HG03103 (cell line): ENCODE data around the gene GDPD1.
"Not testable (repeated sequence)": the region's sequence is repeated elsewhere in the genome, so short reads cannot be mapped to it uniquely, and the experiment has no call there.

Experiments used
- ATAC-seq: cut with Tn5 transposase; IDR thresholded peaks from one replicate; pipeline ENCODE4 v1.9.1; 2021; ENCODE audit warnings: low read depth; ENCODE audit not compliant: unreplicated experiment

Gene GDPD1

DNA sequence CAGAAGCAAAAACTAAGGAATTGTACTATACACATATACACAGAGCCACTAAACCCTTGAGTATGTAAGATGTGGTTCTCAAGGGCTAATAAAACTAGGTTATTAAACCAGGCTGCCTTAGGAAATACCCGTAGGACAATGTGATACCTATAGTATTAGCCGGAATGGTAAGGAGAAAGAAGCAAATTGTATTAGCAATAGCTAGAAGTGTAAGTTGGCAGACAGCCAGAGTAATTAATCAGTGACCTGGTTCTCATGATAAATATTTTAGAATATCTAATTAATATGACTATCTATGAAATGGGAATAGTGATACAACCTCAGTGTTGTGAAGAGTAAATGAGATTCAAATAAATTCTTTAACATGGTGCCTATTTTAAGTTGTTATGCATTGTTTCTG lies 18.6 kb downstream of the GDPD1 start:
- ATAC-seq = no peak

DNA sequence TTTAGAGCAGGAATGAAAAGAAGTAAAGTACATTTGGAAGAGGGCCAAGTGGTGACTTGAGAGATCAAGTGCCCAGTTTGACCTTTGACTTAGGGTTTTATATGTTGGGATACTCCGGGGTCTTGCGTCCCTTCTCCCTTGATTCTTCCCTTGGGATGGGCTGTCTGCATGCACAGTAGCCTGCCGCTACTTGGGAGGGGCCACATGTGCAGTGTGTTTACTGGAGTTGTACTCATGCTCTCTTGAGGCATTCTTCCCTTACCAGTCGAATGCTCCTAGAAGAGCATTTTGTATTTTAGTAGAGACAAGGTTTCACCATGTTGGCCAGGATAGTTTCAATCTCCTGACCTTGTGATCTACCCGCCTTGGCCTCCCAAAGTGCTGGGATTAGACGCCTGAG lies 23.8 kb downstream of the GDPD1 start:
- no peak for ATAC-seq

DNA sequence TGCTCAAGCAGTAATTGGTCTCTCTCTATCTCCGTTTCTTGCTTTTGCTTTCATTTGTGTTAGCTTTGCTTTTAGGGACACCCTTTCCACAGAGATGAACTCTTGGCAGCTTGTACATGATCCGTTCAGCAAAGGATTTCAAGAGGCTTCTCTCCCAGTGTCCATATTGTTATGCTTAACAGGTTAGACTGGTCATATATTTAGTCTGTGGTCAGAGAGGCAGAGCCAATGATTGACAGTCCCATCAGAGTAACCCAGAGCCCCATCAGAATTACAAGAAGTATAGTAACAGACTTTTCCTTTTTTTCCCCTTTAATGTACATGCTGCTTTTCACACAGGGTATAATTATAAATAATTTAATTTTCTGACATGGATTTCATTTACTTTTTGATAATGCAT lies 34.4 kb downstream of the GDPD1 start:
- ATAC-seq = no peak

DNA sequence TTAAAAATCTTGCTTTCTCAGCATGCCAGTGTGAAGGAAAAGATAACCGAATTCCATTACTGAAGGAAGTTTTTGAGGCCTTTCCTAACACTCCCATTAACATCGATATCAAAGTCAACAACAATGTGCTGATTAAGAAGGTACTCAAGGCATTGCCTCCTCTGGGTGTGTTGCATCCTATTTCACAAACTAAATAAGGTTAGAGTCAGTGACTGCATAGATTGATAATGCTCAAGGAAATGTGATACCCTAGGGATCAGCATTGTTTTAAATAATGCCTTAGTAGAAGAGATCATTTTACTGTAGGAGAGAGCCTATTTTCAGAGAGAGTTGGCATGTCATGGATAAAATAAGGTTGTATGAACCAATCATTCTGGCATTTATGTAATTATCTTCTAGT lies 36.8 kb downstream of the GDPD1 start:
- no peak for ATAC-seq

DNA sequence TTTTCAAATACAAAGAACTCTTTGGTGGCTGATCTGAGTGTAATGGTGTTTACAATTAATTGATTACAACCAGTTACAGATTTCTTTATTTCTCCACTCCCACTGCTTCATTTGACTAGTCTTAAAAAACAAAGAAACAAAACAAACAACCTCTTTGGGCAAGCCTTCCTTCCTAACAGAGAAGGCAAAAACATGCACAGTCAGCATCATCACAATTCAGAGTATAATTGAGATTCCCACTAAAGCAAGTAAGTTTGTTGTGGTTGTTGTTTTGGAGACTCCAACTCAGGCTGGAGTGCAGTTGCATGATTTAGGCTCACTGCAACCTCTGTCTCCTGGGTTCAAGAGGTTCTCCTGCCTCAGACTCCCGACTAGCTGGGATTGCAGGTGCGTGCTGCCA lies 40.4 kb downstream of the GDPD1 start:
- no peak for ATAC-seq

DNA sequence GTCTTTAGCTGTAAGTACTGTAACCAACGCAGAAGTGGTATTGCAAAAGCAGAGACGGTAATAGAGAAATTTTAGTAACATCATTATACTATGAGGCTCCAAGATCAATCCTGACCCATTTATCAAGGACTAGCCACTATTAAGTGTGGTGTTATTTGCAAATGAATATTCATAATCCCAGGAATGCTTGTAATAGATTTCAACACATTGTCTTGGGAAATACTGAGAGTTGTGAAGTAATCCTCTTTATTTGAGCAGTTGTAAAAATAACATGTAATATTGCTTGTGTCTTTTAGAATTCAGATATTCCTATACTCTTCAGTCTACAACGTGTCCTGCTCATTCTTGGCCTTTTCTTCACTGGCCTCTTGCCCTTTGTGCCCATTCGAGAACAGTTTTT lies 46.4 kb downstream of the GDPD1 start:
- no peak for ATAC-seq

DNA sequence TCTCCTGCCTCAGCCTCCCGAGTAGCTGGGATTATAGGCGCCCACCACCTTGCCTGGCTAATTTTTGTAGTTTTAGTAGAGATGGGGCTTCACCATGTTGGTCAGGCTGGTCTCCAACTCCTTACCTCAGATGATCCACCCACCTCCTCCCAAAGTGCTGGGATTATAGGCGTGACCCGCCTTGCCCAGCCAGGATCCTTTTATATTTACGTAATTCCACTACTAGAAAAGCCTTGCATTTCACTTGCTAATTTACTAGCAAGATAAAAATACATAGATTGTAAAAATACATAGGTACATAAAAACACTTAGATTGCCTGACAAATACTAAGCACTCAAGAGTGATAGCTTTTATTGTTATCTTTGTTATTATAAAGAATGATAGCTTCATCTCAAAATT lies 47.5 kb downstream of the GDPD1 start:
- ATAC-seq = no peak

DNA sequence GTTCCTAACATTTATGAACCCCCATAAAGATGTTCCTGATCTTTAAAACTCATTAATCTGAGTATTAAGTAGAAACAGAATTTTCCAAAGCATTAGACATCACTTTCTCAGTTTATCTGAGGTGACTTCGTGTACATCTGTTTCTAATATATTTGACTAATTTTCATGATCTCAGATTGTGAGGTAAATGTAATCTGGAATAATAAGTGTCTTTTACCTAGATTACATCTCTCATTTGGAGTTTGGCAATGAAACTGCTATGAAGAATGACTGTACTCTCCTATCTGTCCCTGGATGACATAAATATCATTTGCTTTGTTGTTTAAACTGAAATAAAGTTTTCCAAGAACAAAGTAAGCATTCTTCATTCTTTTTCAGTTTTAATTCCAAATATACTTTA lies 55.3 kb downstream of the GDPD1 start:
- ATAC-seq = no peak

DNA sequence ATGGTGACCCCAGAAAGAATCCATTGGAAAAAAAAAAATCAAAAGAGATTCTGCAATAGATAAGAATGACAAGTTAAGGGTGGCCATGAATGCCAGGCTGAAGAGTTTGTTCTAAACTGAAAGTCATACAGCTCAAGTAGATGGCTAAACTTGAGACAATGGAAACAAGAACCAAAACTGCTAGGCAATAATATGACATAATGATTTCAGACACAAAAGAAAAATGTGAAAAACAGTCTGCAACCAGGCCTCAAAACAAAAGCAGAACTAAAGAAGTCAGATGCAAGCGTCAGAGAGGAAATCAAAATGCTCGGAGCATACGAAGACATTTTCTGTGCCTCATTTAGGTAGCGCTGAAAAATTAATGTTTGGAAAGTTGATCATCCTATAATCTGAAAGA lies 56.7 kb downstream of the GDPD1 start:
- peak; percentile 58 for ATAC-seq

DNA sequence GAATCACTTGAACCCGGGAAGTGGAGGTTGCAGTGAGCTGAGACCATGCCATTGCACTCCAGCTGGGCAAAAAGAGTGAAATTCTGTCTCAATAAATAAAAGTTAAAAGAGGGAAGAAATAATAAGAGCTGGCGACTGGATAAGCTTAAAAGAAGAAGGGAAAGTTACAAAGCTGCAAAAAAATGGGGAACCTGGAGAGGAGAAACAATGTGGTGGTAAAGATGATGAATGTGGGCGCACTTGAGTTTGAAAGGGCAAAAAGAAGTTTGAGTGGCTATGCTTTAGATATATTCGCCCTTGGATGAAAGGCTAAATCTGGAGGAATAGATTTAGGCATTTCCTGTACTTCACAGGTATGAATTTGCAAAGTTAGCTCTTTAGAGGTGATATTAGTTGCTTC lies 58.1 kb downstream of the GDPD1 start:
- no peak for ATAC-seq

DNA sequence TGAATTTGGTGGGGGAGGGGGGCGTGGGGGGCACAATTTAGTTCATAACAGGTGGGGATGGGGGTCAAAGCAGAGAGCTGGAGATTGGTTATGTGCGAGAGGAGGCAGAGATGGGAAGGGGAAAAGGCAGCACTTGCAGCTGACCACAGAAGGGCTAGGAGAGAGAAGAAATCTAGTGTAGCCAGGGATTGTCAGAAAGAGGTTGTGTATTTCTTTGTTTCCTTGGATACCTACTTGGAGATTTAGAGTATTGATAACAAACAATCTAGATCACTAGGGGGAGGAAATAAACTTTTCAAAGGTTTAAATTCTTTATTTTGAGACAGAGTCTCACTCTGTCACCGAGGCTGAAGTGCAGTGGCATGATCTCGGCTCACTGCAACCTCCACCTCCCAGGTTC lies 64.0 kb downstream of the GDPD1 start:
- ATAC-seq = no peak

DNA sequence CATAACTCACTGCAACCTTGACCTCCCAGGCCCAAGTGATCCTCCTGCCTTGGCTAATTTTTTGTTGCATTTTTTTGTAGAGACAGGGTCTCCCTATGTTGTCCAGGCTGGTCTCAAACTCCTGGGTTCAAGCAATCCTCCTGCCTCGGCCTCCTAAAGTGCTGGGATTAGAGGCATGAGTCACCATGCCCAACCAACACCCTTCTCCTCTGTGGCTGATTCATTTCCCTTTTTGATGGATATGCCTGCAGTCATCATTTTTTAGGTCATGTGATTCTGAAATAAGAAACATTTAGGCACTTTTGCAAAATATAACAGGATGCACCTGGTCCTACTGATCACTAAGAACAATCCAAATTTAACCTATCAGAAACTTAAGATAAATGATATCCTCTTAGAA lies 67.1 kb downstream of the GDPD1 start:
- no peak for ATAC-seq

DNA sequence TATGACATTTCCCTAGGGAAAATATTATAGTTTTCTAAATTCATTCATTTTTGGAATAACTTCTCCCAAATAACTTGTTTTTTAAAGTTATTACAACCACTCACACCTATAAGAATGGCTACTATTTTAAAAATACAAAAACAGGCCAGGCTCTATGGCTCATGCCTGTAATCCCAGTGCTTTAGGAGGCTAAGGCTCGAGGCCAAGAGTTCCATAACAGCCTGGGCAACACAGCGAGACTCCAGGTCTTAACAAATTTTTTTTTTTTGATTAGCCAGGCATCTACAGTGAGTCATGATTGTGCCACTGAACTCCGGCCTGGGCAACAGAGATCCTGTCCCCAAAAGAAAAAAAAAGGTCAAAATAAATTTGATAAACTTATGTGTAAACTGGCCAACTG lies 67.6 kb downstream of the GDPD1 start:
- ATAC-seq = no peak

DNA sequence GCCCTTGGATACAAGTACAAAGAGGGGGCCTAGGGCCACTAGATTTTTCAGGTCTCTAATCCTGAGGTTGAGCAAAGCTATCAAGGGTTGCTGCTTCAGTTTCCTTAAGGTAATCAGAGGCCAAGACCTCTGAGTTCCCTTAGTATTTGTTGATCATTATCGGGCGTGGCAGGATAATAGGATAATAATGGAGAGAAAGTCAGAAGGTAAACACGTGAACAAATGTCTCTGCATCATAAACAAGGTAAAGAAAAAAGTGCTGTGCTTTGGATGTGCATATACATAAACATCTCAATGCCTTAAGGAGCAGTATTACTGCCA lies 69.6 kb downstream of the GDPD1 start:
- ATAC-seq = no peak

DNA sequence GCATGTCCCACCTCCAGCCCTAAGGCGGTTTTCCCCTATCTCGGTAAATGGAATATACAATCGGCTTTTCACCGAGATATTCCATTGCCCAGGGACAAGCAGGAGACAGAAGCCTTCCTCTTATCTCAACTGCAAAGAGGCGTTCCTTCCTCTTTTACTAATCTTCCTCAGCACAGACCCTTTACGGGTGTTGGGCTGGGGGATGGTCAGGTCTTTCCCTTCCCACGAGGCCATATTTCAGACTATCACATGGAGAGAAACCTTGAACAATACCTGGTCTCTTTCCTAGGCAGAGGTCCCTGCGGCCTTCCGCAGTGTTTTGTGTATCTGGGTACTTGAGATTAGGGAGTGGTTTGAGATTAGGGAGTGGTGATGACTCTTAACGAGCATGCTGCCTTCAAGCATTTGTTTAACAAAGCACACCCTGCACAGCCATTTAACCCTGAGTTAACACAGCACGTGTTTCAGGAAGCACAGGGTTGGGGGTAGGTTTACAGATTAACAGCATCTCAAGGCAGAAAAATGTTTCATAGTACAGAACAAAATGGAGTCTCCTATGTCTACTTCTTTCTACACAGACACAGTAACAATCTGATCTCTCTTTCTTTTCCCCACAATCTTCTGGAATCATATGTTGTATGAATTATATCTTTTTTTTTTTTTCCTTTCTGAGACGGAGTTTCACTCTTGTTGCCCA lies 70.1 kb downstream of the GDPD1 start:
- not testable (repeated sequence) for ATAC-seq

DNA sequence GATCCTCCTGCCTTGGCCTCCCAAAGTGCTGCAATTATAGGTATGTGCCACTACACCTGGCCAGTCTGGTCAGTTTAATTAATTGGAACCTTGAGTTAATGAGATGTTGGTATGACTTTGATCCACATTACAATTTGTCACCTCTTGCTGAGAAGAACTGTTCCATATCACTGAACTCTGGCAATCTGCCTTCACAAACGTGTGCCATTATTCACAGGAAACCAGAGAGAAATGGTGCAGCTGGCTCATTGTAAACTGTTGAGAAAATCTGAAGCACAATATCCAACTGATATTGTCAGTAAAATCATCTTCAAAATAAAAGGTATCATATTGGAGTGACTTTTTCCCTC lies 71.8 kb downstream of the GDPD1 start:
- ATAC-seq = no peak

DNA sequence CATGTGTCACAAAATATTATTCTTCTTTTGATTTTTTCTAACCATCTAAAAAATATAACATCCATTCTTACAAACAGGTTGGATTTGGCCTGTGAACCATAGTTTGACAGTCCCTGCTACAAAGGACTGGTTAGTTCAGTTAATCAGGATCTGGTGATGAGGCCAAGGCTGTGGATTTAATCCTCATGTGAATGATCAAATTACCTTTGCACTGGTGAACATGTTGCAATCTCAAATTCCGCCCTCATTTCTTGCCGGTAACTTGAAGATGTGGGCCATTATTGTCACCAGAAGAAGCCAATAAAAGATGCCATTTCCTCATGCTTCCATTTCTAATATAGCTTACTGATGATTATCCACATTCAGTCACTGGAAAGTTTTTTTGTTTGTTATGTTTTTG lies 75.9 kb downstream of the GDPD1 start:
- no peak for ATAC-seq

DNA sequence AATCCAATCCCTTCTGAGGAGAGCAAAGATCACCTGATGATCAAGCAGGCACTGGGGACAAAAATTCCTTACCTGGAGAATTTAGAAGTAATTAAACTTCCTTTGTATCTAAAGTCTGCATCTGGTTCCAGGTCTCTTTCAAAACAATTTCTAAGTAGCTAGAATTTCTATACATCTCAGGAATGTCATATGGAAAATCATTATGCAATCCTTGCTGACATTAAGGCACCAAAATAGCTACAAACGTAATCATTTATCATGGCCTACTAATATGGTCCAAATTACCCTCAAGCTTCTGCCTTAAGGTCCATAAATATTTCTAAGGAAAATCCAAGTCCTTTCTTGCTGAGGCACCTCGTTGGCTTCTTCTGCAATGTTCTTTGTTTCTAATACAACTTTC lies 78.2 kb downstream of the GDPD1 start:
- no peak for ATAC-seq

DNA sequence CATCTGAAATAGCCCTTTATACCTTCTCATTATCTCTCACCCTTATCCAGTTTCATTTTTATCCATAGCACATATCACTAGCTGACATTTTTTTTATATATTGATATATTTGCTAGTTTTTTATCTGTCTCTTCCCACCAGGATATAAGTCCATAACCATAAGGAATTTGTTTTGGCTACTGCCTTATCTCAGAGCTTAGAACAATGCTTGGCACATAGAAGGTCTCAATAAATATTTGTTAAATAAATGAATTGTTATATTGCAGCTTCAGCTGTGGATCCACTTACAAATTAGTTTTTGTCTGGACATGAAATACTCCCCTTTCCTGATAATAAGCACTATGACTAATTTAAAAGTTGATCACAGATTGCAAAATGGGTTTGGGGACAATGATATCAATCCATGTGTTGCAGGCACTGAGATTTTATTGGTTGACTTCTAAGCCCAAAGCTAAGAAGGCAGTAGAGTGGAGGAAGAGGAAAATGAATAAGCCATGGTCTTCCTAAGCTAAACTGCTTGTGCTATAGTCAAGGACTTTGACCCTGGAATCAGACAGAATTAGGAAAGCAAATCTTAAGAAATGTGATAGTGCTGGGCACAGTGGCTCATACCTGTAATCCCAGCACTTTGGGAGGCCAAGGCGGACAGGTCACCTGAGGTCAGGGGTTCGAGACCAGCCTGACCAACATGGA lies 79.2 kb downstream of the GDPD1 start:
- no peak for ATAC-seq

DNA sequence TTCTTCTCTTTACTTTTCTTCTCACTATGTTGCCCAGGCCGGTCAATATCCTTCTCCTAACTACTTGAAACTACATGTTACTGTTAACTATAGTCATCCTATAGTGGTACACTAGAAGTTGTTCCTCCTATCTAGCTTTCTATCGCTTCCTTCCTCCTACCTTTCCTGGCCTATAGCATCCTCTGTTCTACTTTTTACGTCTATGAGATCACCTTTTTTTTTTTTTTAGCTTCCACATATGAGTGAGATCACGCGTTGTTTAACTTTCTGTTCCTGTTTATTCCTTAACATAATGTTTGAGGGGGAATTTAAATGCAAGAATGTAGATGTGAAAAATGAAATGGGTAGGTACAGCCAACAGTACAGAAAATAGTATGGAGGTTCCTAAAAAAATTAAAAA lies 80.6 kb downstream of the GDPD1 start:
- no peak for ATAC-seq

DNA sequence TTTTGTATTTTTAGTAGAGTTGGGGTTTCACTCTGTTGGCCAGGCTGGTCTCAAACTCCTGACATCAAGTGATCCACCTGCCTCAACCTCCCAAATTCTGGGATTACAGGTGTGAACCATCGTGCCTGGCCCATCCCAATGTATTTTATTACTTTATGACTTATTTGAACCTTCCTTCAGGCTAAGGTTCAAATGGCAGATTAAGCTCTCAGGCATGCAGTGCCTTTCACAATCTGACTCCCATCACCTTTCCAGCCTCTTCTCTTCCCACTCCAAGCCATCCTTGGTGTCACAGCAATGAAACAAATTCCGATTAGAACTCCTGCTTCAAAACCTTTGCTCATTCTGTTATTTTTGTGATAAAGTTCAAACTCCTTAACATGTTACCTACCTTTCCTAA lies 84.5 kb downstream of the GDPD1 start:
- ATAC-seq = no peak

DNA sequence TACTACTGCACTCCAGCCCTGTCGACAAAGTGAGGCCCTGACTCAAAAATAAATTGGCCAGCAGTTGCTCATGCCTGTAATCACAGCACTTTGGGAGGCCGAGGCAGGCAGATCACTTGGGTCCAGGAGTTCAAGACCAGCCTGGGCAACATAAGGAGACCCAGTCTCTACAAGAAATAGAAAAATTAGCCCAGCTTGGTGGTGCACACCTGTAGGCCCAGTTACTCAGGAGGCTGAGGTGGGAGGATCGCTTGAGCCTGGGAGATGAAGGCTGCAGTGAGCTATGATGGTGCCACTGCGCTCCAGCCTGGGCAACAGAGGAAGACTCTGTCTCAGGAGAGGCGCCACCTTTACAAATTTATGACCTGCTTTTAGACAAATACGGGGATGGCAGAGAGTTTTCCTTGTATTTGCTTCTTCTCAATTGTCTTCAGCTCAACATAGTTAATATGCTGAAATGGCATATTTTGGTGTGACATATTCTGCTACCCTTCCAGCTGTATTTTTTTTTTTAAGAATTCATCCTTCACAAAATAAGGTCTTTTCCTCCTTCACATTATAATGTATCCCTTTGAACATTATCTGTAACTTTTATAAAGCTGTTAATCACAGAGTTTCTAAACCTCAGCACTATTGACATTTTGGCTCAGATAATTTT lies 90.1 kb downstream of the GDPD1 start:
- no peak for ATAC-seq
